Activated CD8-positive, alpha-beta memory T cell treated with anti-CD3 and anti-CD28 coated beads for 4 hours (primary cell): ENCODE results near the gene CD2BP2.
"Not testable (repeated sequence)": the region's sequence is repeated elsewhere in the genome, so short reads cannot be mapped to it uniquely, and the experiment has no call there.

Source experiments
- DNase-seq, 2 donors: peaks; one replicate each; pipeline ENCODE4 v3.0.0-alpha.2; 2020; ENCODE audit warnings: low read depth in 2 of 2

The CD2BP2 gene

GRCh38 chr16:30358990-30359870 is 4.1 kb upstream of the CD2BP2 start:
- DNase-seq: no peak

GRCh38 chr16:30358577-30358936 is 3.4 kb upstream of the CD2BP2 start:
- DNase-seq: no peak

GRCh38 chr16:30357715-30358576 is 2.8 kb upstream of the CD2BP2 start:
- no peak for DNase-seq

- DNase-seq: no peak
These were observed 2.1 kb upstream of the CD2BP2 start for GRCh38 chr16:30357085-30357714.

GRCh38 chr16:30356401-30357084 is 1.4 kb upstream of the CD2BP2 start:
- DNase-seq: no peak

GRCh38 chr16:30355954-30356308 is 823 bp upstream of the CD2BP2 start:
- DNase-seq: no peak

GRCh38 chr16:30354423-30355143 is 525 bp downstream of the CD2BP2 start:
- DNase-seq: no peak

- DNase-seq: no peak
These were observed 1.5 kb downstream of the CD2BP2 start for GRCh38 chr16:30353438-30354129.

GRCh38 chr16:30352488-30353401 is 2.4 kb downstream of the CD2BP2 start:
- DNase-seq: no peak

GRCh38 chr16:30351586-30352419 is 3.3 kb downstream of the CD2BP2 start:
- no peak for DNase-seq

- no peak for DNase-seq
These were observed 4.1 kb downstream of the CD2BP2 start for GRCh38 chr16:30351001-30351441.

- no peak for DNase-seq
These were observed 4.8 kb downstream of the CD2BP2 start for GRCh38 chr16:30350134-30350871.

GRCh38 chr16:30349675-30350074 is 5.4 kb downstream of the CD2BP2 start:
- DNase-seq: no peak

- no peak for DNase-seq
These were observed 6.2 kb downstream of the CD2BP2 start for GRCh38 chr16:30348929-30349328.

- no peak for DNase-seq
These were observed 7.0 kb downstream of the CD2BP2 start for GRCh38 chr16:30348113-30348512.

- no peak for DNase-seq
These were observed 8.8 kb downstream of the CD2BP2 start for GRCh38 chr16:30346286-30346685.

GRCh38 chr16:30343491-30343820 is 11.7 kb downstream of the CD2BP2 start:
- not testable (repeated sequence) for DNase-seq
